GM12878 (cell line): Measurements from ENCODE around the gene ZNF467.

Experiments used
- CEBPZ ChIP-seq: fragments of 150-350 bp; IDR thresholded peaks from 2 replicates; pipeline ENCODE4 v1.6.1; 2016; ENCODE audit warnings: low read depth, low read length
- CTCF ChIP-seq, 3 experiments: IDR thresholded peaks in 2 of 3; conservative IDR thresholded peaks in 1 of 3; 2 replicates each; pipeline ENCODE4 v1.5.1; 2011; ENCODE audit warnings: low read depth in 3 of 3, low read length in 3 of 3, mild to moderate bottlenecking in 3 of 3, control low read depth in 2 of 3, moderate library complexity in 2 of 3, inconsistent platforms in 1 of 3, mixed read lengths in 1 of 3; ENCODE audit not compliant: control insufficient read depth in 2 of 3, insufficient read depth in 1 of 3; ENCODE audit errors: extremely low read depth in 1 of 3
- EED ChIP-seq: sonication (generic); IDR thresholded peaks from 2 replicates; pipeline ENCODE4 v1.6.1; 2016; ENCODE audit warnings: antibody characterized with exemption, low read depth
- ETV6 ChIP-seq, 2 experiments: fragments of 450-650 bp in 1 of 2; IDR thresholded peaks in 1 of 2; conservative IDR thresholded peaks in 1 of 2; 2 replicates each; pipeline ENCODE4 v1.6.1; 2014; ENCODE audit warnings: antibody characterized with exemption in 1 of 2, borderline replicate concordance in 1 of 2, low read depth in 1 of 2, mild to moderate bottlenecking in 1 of 2, moderate library complexity in 1 of 2
- MAX ChIP-seq: IDR thresholded peaks from 2 replicates; pipeline ENCODE4 v1.6.1; 2012; ENCODE audit warnings: low read depth, low read length, improper control_type of control experiment
- MXI1 ChIP-seq: fragments of 150-350 bp; IDR thresholded peaks from 2 replicates; pipeline ENCODE4 v1.6.1; 2011; ENCODE audit warnings: low read depth, mild to moderate bottlenecking, inconsistent platforms, low read length, improper control_type of control experiment
- PKNOX1 ChIP-seq: fragments of 450-650 bp; IDR thresholded peaks from 2 replicates; pipeline ENCODE4 v1.6.1; 2016; ENCODE audit warnings: mild to moderate bottlenecking
- POLR2AphosphoS2 ChIP-seq: IDR thresholded peaks from 2 replicates; pipeline ENCODE4 v1.6.1; 2011; ENCODE audit warnings: low read depth, mild to moderate bottlenecking, low read length, improper control_type of control experiment, moderate library complexity
- POLR2AphosphoS5 ChIP-seq: IDR thresholded peaks from 2 replicates; pipeline ENCODE4 v1.6.1; 2011; ENCODE audit warnings: mild to moderate bottlenecking, low read length, inconsistent platforms
- RBBP5 ChIP-seq: fragments of 200-600 bp; sonication (generic); conservative IDR thresholded peaks from 2 replicates; pipeline ENCODE4 v1.6.1; 2016
- TAF1 ChIP-seq: IDR thresholded peaks from 2 replicates; pipeline ENCODE4 v1.6.1; 2011; ENCODE audit warnings: mild to moderate bottlenecking, low read depth, low read length, borderline replicate concordance
- TBL1XR1 ChIP-seq: IDR thresholded peaks from 2 replicates; pipeline ENCODE4 v1.6.1; 2012; ENCODE audit warnings: low read depth, low read length, improper control_type of control experiment
- TCF7 ChIP-seq: IDR thresholded peaks from 2 replicates; pipeline ENCODE4 v1.6.1; 2014; ENCODE audit warnings: antibody characterized with exemption, borderline replicate concordance
- ZNF207 ChIP-seq: fragments of 450-650 bp; IDR thresholded peaks from 2 replicates; pipeline ENCODE4 v1.6.1; 2014; ENCODE audit warnings: antibody characterized with exemption, mild to moderate bottlenecking, borderline replicate concordance

GRCh38 chr7:149771720-149772240, 1.6 kb downstream of the ZNF467 start:
- TF ChIP-seq PKNOX1 (no peak), POLR2AphosphoS5 (no peak), CTCF (IDR thresholded peaks at IDR 0.05 in 2 of 3, conservative IDR thresholded peaks at IDR 0.05 in 1 of 3; ENCODE audit: control insufficient read depth in 2 of 3, extremely low read depth in 1 of 3, insufficient read depth in 1 of 3, low read depth in 3 of 3, low read length in 3 of 3) (no peak), EED (no peak), TAF1 (no peak), TCF7 (no peak), TBL1XR1 (no peak), ETV6 (conservative IDR thresholded peaks at IDR 0.05 in 1 of 2, IDR thresholded peaks at IDR 0.05 in 1 of 2; ENCODE audit: borderline replicate concordance in 1 of 2, low read depth in 1 of 2) (no peak), MAX (no peak), CEBPZ (no peak), POLR2AphosphoS2 (no peak), MXI1 (no peak), ZNF207 (no peak), RBBP5 (no peak)
